Hepatocyte (in vitro differentiated cells): Measurements from ENCODE around the gene UFSP2. TPM values are rescaled to one million over a fixed set of nuclear protein-coding genes. Genes with fewer than 3 reads are reported as not detected.

ENCODE experiments used
- DNase-seq: peaks from one replicate; pipeline ENCODE4 v3.0.0-alpha.2; 2016; ENCODE audit warnings: low spot score
- H2AFZ ChIP-seq: fragments of 200-600 bp; sonication (generic); 2 replicates; pipeline ENCODE4 v1.6.0; 2016; ENCODE audit warnings: antibody characterized with exemption, mild to moderate bottlenecking
- H3K27ac ChIP-seq: fragments of 200-600 bp; sonication (generic); 2 replicates; pipeline ENCODE4 v1.5.1; 2016; ENCODE audit warnings: mild to moderate bottlenecking
- H3K27me3 ChIP-seq: fragments of 200-600 bp; sonication (generic); 2 replicates; pipeline ENCODE4 v1.6.1; 2016
- H3K36me3 ChIP-seq: fragments of 200-600 bp; sonication (generic); replicated peaks from 2 replicates; pipeline ENCODE4 v1.5.1; 2016; ENCODE audit warnings: low read depth; ENCODE audit not compliant: insufficient read depth
- H3K4me1 ChIP-seq: fragments of 200-600 bp; sonication (generic); 2 replicates; pipeline ENCODE4 v1.5.1; 2016; ENCODE audit warnings: mild to moderate bottlenecking, moderate library complexity; ENCODE audit not compliant: insufficient read depth
- H3K4me2 ChIP-seq: fragments of 200-600 bp; sonication (generic); 2 replicates; pipeline ENCODE4 v1.6.0; 2016
- H3K4me3 ChIP-seq: fragments of 200-600 bp; sonication (generic); 2 replicates; pipeline ENCODE4 v1.5.1; 2016; ENCODE audit warnings: mild to moderate bottlenecking
- H3K79me2 ChIP-seq: fragments of 200-600 bp; sonication (generic); 2 replicates; pipeline ENCODE4 v1.6.0; 2017; ENCODE audit warnings: mild to moderate bottlenecking
- H3K9me2 ChIP-seq: fragments of 200-600 bp; sonication (generic); replicated peaks from 2 replicates; pipeline ENCODE4 v1.6.0; 2017; ENCODE audit warnings: mild to moderate bottlenecking; ENCODE audit not compliant: insufficient read depth
- H3K9me3 ChIP-seq: fragments of 200-600 bp; sonication (generic); 2 replicates; pipeline ENCODE4 v1.5.1; 2016; ENCODE audit warnings: low read depth, mild to moderate bottlenecking
- H4K20me1 ChIP-seq: fragments of 200-600 bp; sonication (generic); 2 replicates; pipeline ENCODE4 v1.6.0; 2016; ENCODE audit warnings: mild to moderate bottlenecking; ENCODE audit not compliant: insufficient read depth, poor library complexity, severe bottlenecking
- EZH2 ChIP-seq: fragments of 200-600 bp; sonication (generic); IDR thresholded peaks from 2 replicates; pipeline ENCODE4 v1.6.1; 2016; ENCODE audit warnings: antibody characterized with exemption, mild to moderate bottlenecking, borderline replicate concordance
- EZH2phosphoT487 ChIP-seq: fragments of 200-600 bp; sonication (generic); IDR thresholded peaks from one replicate; pipeline ENCODE4 v1.6.1; 2018; ENCODE audit warnings: antibody characterized with exemption, mild to moderate bottlenecking, low read depth, moderate library complexity; ENCODE audit not compliant: unreplicated experiment, severe bottlenecking
- WGBS: methylation state at CpG from one replicate; pipeline ENCODE4 v1.1.6; 2016; ENCODE audit warnings: low lambda C conversion rate; ENCODE audit errors: missing lambda C conversion rate; 5-methylcytosine and 5-hydroxymethylcytosine counted together
- polyA plus RNA-seq: library from polyadenylated mRNA; unstranded; fragments of >200 nt; fragmentation: Nextera tagmentation; extraction: Ambion mirVana; gene quantifications from 2 replicates; pipeline ENCODE4 v1.2.1, GENCODE V29; 2016
- total RNA-seq: library from RNA; depleted of rRNA; stranded (reverse); fragments of >200 nt; gene quantifications from 2 replicates; pipeline ENCODE4 v1.2.3, GENCODE V29; 2014
- TF ChIP-seq, protein P1 (sequence below): fragments of 200-600 bp; sonication (generic); IDR thresholded peaks from 2 replicates; pipeline ENCODE4 v1.5.1; 2016; ENCODE audit warnings: antibody characterized with exemption, mild to moderate bottlenecking; ENCODE audit not compliant: poor library complexity

Gene UFSP2
- total and polyA plus RNA-seq, 2 experiments from 2014 or later = 29.2 to 38.5 TPM

DNA sequence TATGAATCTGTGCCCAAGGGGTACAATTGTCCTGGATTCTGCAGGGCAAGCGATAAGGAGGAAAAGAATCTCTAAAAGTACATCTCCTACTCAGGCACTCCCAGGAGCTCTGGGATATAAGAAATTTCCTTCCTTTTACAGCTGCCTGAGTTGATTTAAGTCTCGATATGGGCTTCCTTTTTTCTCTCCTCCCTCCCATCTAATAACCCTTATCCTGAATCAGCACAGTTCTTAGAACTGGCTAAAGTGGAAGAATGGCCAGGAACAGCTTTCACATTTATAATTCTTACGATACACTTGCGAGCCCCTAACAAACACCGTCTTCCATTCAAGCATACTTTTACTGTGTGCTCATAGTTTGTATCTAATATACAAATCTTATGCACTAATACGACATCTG is 51.2 kb downstream of the UFSP2 start:
- DNase-seq = no peak
- H2AFZ ChIP-seq = no peak overlapping the region
- H3K4me2 ChIP-seq = no peak overlapping the region
- WGBS = 95% methylated on average over 6 of the region's 6 CpGs
- no peaks in the 10 kb centered on the region for H3K79me2 ChIP-seq
- no peaks in the 10 kb centered on the region for H4K20me1 ChIP-seq
- H3K27me3 ChIP-seq = no peaks in the 10 kb centered on the region
- no peaks in the 10 kb centered on the region for H3K36me3 ChIP-seq
- H3K9me3 ChIP-seq = no peaks in the 10 kb centered on the region
- no peaks in the 10 kb centered on the region for H3K4me1 ChIP-seq
- H3K27ac ChIP-seq = no peak overlapping the region
- TF ChIP-seq, protein P1, sequence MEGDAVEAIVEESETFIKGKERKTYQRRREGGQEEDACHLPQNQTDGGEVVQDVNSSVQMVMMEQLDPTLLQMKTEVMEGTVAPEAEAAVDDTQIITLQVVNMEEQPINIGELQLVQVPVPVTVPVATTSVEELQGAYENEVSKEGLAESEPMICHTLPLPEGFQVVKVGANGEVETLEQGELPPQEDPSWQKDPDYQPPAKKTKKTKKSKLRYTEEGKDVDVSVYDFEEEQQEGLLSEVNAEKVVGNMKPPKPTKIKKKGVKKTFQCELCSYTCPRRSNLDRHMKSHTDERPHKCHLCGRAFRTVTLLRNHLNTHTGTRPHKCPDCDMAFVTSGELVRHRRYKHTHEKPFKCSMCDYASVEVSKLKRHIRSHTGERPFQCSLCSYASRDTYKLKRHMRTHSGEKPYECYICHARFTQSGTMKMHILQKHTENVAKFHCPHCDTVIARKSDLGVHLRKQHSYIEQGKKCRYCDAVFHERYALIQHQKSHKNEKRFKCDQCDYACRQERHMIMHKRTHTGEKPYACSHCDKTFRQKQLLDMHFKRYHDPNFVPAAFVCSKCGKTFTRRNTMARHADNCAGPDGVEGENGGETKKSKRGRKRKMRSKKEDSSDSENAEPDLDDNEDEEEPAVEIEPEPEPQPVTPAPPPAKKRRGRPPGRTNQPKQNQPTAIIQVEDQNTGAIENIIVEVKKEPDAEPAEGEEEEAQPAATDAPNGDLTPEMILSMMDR = no peak
- TF ChIP-seq EZH2phosphoT487 (no peak), EZH2 (no peak)
- no peaks in the 10 kb centered on the region for H3K9me2 ChIP-seq
- H3K4me3 ChIP-seq = no peak overlapping the region

DNA sequence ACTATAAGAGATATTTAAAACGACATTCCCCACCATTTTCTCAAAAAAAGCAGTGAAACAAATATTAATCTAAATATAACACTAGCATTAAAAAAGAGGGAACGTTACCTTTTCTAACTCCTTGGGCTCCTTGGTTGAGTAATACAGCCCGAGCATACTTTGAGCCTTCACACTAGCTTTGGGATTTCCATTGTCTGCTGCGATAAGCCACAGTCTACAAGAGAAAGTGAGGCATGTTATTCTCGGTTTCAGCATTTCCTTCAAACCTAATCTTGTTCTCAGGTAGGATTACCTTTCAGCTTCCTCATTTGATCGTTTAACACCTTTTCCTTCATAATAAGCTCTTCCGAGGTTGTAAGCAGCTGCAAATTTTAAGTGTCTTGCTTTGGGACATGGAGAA is 51.7 kb downstream of the UFSP2 start:
- DNase-seq = no peak
- Histone ChIP-seq H3K4me2 (no peak overlapping the region), H3K79me2 (no peaks in the 10 kb centered on the region), H4K20me1 (no peaks in the 10 kb centered on the region), H3K4me1 (no peaks in the 10 kb centered on the region), H3K9me2 (no peaks in the 10 kb centered on the region), H3K27me3 (no peaks in the 10 kb centered on the region), H3K27ac (no peak overlapping the region), H2AFZ (no peak overlapping the region), H3K4me3 (no peak overlapping the region), H3K9me3 (no peaks in the 10 kb centered on the region), H3K36me3 (no peaks in the 10 kb centered on the region)
- 86% methylated on average over 7 of the region's 7 CpGs for WGBS
- no peak for TF ChIP-seq EZH2phosphoT487
- TF ChIP-seq, protein P1 = no peak
- TF ChIP-seq EZH2 = no peak

DNA sequence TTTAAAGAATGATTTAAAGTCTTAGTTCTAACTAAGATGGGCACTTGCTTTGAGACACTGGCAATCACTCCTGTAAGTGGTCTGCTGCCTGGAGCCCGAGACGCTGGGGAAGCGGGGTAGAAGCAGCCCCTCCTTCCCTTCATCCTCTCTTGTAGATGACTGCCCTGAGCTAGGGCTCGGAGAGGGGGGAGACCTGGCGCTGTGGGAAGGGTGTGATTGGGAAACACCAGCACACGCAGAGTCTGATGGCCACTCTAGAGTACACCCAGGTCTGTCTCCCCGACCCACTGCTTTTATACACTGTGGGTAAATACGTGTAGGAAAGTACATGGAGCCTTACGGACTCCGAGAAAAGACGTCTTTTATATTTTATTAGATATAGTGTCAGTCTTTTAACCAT is 54.1 kb downstream of the UFSP2 start:
- Histone ChIP-seq H3K79me2 (no peaks in the 10 kb centered on the region), H3K27me3 (no peaks in the 10 kb centered on the region), H3K4me2 (no peak overlapping the region), H3K27ac (no peak overlapping the region), H3K4me3 (no peak overlapping the region), H3K4me1 (no peaks in the 10 kb centered on the region), H2AFZ (no peak overlapping the region), H4K20me1 (no peaks in the 10 kb centered on the region), H3K9me3 (no peaks in the 10 kb centered on the region), H3K9me2 (no peaks in the 10 kb centered on the region), H3K36me3 (no peaks in the 10 kb centered on the region)
- TF ChIP-seq EZH2 (no peak), EZH2phosphoT487 (no peak)
- TF ChIP-seq, protein P1 = no peak
- no peak for DNase-seq
- 73% methylated on average over 11 of the region's 11 CpGs for WGBS

DNA sequence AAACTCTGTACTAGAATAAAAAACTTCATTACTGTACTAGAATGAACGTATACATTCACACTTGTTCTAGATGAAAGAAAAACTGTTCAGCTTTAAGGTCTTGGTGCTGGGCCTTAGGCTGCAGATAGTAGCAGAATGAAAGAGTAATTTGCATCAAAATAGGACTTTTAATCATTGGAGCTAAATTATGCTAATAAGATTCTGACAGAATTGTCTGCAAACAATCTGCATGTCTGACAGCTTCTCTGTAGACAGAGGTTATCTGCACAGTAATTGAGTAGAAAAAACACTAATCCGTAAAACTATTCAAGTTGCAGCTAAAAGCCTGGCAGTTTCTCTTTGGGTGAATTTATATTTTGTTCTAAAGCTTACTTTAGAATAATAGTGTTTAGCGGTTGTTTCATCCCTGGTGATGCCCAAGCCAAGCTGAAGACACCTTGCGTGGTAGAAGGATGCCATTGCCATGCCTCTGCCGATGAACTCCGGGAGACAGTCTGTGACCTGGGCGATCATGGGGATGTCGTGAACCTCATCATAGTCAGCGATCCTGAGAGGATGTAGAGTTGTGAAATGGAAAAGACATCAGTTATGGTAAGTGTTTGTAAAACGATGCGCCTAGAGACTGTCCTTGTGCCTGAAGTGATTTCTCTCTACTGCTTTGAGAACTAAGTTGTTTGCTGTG is 55.4 kb downstream of the UFSP2 start:
- TF ChIP-seq, protein P1 = no peak
- TF ChIP-seq EZH2 (no peak), EZH2phosphoT487 (no peak)
- WGBS = 93% methylated on average over 11 of the region's 11 CpGs
- H2AFZ ChIP-seq = no peak overlapping the region
- H3K4me2 ChIP-seq = no peak overlapping the region
- no peaks in the 10 kb centered on the region for H3K9me2 ChIP-seq
- no peaks in the 10 kb centered on the region for H3K27me3 ChIP-seq
- H3K4me3 ChIP-seq = no peak overlapping the region
- H4K20me1 ChIP-seq = no peaks in the 10 kb centered on the region
- no peaks in the 10 kb centered on the region for H3K79me2 ChIP-seq
- no peaks in the 10 kb centered on the region for H3K9me3 ChIP-seq
- H3K36me3 ChIP-seq = no peaks in the 10 kb centered on the region
- no peaks in the 10 kb centered on the region for H3K4me1 ChIP-seq
- no peak for DNase-seq
- no peak overlapping the region for H3K27ac ChIP-seq
